K562 (cell line): Measurements from ENCODE around the gene EHMT2. TPM values are rescaled to one million over a fixed set of nuclear protein-coding genes. Genes with fewer than 3 reads are reported as not detected.

Source experiments
- AFF4 ChIP-seq: sonication (generic); formaldehyde crosslinking; IDR thresholded peaks from 2 replicates; pipeline ENCODE4 v1.8.0; 2023; ENCODE audit warnings: mild to moderate bottlenecking, missing genetic modification reagents
- CCNT2 ChIP-seq: IDR thresholded peaks from 2 replicates; pipeline ENCODE4 v1.6.1; 2011; ENCODE audit warnings: borderline replicate concordance, low read depth, mild to moderate bottlenecking, moderate library complexity, mixed read lengths, low read length; ENCODE audit not compliant: insufficient read length; ENCODE audit errors: extremely low read depth
- CEBPG ChIP-seq, 3 experiments: fragments of 200-800 bp in 1 of 3; sonication (Bioruptor generic) in 1 of 3; sonication (generic) in 1 of 3; formaldehyde crosslinking in 1 of 3; IDR thresholded peaks in 2 of 3; conservative IDR thresholded peaks in 1 of 3; 2 replicates each; pipeline versions ENCODE4 v1.6.1 to v1.8.0; 2016 to 2022; ENCODE audit warnings: missing compliant biosample characterization in 2 of 3, missing genetic modification characterization in 2 of 3, mild to moderate bottlenecking in 1 of 3, missing genetic modification reagents in 1 of 3
- ELF2 ChIP-seq: fragments of 250-450 bp; sonication (Bioruptor Pico); IDR thresholded peaks from 2 replicates; pipeline ENCODE4 v1.5.0; 2021; ENCODE audit warnings: mild to moderate bottlenecking
- ETV5 ChIP-seq: sonication (generic); formaldehyde crosslinking; IDR thresholded peaks from 2 replicates; pipeline ENCODE4 v1.4.0; 2020; ENCODE audit warnings: low read depth, mild to moderate bottlenecking, missing genetic modification reagents
- MAX ChIP-seq: sonication (generic); formaldehyde crosslinking; IDR thresholded peaks from 2 replicates; pipeline ENCODE4 v1.9.0; 2022; ENCODE audit warnings: mild to moderate bottlenecking, missing genetic modification reagents
- NR4A1 ChIP-seq, 2 experiments: fragments of 250-450 bp in 1 of 2; fragments of 450-650 bp in 1 of 2; sonication (Bioruptor Pico) in 1 of 2; IDR thresholded peaks; 2 replicates each; pipeline versions ENCODE4 v1.4.0 to v1.6.1; 2016 to 2020; ENCODE audit warnings: mild to moderate bottlenecking in 2 of 2, missing compliant biosample characterization in 1 of 2, missing genetic modification characterization in 1 of 2, moderate library complexity in 1 of 2
- PHB2 ChIP-seq: fragments of 450-650 bp; IDR thresholded peaks from 2 replicates; pipeline ENCODE4 v1.6.1; 2017; ENCODE audit warnings: low read depth
- SAP30 ChIP-seq: fragments of 200-600 bp; sonication (generic); IDR thresholded peaks from 2 replicates; pipeline ENCODE4 v1.6.1; 2012; ENCODE audit warnings: borderline replicate concordance, low read depth, mild to moderate bottlenecking, moderate library complexity, low read length, control low read depth, inconsistent platforms; ENCODE audit not compliant: insufficient read depth, poor library complexity, severe bottlenecking
- TAF1 ChIP-seq: IDR thresholded peaks from 2 replicates; pipeline ENCODE4 v1.6.1; 2011; ENCODE audit warnings: mild to moderate bottlenecking, low read length, moderate library complexity; ENCODE audit not compliant: insufficient read depth, control insufficient read depth, severe bottlenecking; ENCODE audit errors: extremely low read depth
- ZNF197 ChIP-seq: fragments of 200-800 bp; sonication (Bioruptor generic); IDR thresholded peaks from 2 replicates; pipeline ENCODE4 v1.6.1; 2016; ENCODE audit warnings: low read depth, missing genetic modification characterization, missing compliant biosample characterization
- ZNF431 ChIP-seq: sonication (generic); formaldehyde crosslinking; IDR thresholded peaks from 2 replicates; pipeline ENCODE4 v1.8.0; 2022; ENCODE audit warnings: mild to moderate bottlenecking, missing genetic modification reagents
- ZNF696 ChIP-seq: fragments of 250-450 bp; sonication (Bioruptor Pico); conservative IDR thresholded peaks from 2 replicates; pipeline ENCODE4 v1.4.0; 2020; ENCODE audit warnings: mild to moderate bottlenecking, moderate library complexity
- polyA plus RNA-seq, 8 experiments: library from polyadenylated mRNA; depleted of rRNA in 4 of 8; stranded (reverse) in 5 of 8; unstranded in 3 of 8; fragments of >200 nt; fragmentation: Nextera tagmentation in 2 of 8; fragmentation: Illumina TruSeq in 1 of 8; extraction: Ambion mirVana in 2 of 8; extraction: Trizol in 1 of 8; gene quantifications; 2 replicates each; pipeline versions ENCODE4 v1.2.1 to v1.2.3, GENCODE V29; 2011 to 2014; ENCODE audit warnings: inconsistent platforms in 1 of 8, missing spikeins in 1 of 8
- total RNA-seq, 7 experiments: library from RNA; depleted of rRNA in 6 of 7; stranded (reverse); fragments of >200 nt in 6 of 7; fragmentation: Illumina TruSeq in 2 of 7; extraction: Trizol in 2 of 7; gene quantifications; 2 replicates each; pipeline versions ENCODE4 v1.2.1 to v1.2.3, GENCODE V29; 2011 to 2021; ENCODE audit warnings: low replicate concordance in 1 of 7
- TF ChIP-seq, protein P1 (sequence below): conservative IDR thresholded peaks from 2 replicates; pipeline ENCODE4 v1.6.1; 2011; ENCODE audit warnings: low read depth, mild to moderate bottlenecking, low read length; ENCODE audit not compliant: control insufficient read depth

Gene EHMT2
- total and polyA plus RNA-seq, 9 of the 15 experiments (the other 6 are each of a cell fraction or from before 2014, with no cell fraction given): 2.1 to 63.8 (median 38.5) TPM

DNA sequence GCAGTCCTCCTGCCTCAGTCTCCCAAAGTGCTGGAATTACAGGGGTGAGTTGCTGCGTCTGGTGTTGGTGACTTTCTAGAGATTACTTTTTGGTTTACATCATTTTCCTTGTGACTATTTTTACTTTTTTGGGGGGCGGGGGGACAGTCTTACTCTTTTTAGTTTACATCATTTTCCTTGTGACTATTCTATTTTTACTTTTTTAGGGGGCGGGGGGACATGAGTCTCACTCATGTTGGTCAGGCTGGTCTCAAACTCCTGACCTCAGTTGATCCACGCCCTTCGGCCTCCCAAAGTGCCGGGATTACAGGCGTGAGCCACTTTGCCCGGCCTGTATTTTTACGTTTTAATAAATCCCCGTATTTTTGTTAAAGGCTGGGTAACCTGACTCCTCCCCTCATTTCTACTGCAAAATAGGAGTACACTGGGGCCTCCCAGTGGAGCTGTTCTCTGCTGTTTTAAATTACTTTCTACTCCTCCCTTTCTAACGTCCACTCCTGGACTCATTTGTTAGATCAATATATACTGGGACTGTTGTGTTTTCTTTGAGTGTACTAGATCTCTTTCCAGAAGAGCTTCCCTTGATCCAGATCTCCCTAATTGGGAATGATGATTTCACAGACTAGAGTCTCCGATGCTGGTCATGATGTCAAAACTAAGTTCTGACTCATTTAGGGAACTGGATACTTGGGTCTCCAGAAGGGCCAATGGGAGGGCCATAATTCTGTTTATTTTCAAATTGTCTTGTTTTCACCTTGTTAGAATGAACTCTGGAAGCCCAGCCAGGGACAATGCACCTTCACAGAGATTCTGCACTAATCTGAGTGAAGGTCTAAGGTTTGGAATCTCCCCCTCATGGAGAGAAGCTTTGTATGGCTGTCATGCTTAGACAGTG, 60.8 kb downstream of the EHMT2 start (continued):
- TF ChIP-seq AFF4 (CRISPR knock-in tag) (no peak), PHB2 (0 out of 2 replicates have a peak, but pooled peaks have one; percentile 5), CEBPG (CRISPR knock-in tag; IDR thresholded peaks at IDR 0.05) (no peak), CEBPG (tag; conservative IDR thresholded peaks at IDR 0.05 in 1 of 2, IDR thresholded peaks at IDR 0.05 in 1 of 2) (peak in 1 of 2 experiments; percentile 24; a peak in 1 of 4 replicates), ZNF696 (CRISPR knock-in tag) (no peak), CCNT2 (no peak), MAX (no peak), ZNF431 (CRISPR knock-in tag) (0 out of 2 replicates have a peak, but pooled peaks have one; percentile 9), TAF1 (peak; percentile 14), ETV5 (CRISPR knock-in tag) (0 out of 2 replicates have a peak, but pooled peaks have one; percentile 6), SAP30 (peak; percentile 54), NR4A1 (CRISPR knock-in tag; IDR thresholded peaks at IDR 0.05) (no peak), NR4A1 (tag; IDR thresholded peaks at IDR 0.05) (no peak), ELF2 (CRISPR knock-in tag) (0 out of 2 replicates have a peak, but pooled peaks have one; percentile 42), ZNF197 (no peak)
- TF ChIP-seq, protein P1, sequence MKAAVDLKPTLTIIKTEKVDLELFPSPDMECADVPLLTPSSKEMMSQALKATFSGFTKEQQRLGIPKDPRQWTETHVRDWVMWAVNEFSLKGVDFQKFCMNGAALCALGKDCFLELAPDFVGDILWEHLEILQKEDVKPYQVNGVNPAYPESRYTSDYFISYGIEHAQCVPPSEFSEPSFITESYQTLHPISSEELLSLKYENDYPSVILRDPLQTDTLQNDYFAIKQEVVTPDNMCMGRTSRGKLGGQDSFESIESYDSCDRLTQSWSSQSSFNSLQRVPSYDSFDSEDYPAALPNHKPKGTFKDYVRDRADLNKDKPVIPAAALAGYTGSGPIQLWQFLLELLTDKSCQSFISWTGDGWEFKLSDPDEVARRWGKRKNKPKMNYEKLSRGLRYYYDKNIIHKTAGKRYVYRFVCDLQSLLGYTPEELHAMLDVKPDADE: no peak
